B cell (primary cell): Measurements from ENCODE around the gene CRYBG3. TPM values are rescaled to one million over a fixed set of nuclear protein-coding genes. Genes with fewer than 3 reads are reported as not detected.

Source experiments
- ATAC-seq: fragments of 200-7000 bp; cut with Tn5 transposase; one replicate; pipeline ENCODE4 v1.10.0; 2021; ENCODE audit warnings: low read depth, mild to moderate bottlenecking, moderate number of reproducible peaks, moderate library complexity
- CTCF ChIA-PET: fragments of 350-600 bp; sonication (Branson Sonifier 250); formaldehyde crosslinking; loops from one replicate; lab custom pipeline; 2021; ENCODE audit warnings: antibody characterized with exemption, inconsistent platforms; lab: Charles Lee
- POLR2A ChIA-PET: fragments of 350-600 bp; sonication (Branson Sonifier 250); formaldehyde crosslinking; loops from one replicate; lab custom pipeline; 2021; ENCODE audit warnings: antibody characterized with exemption; lab: Charles Lee
- DNase-seq: peaks from one replicate; pipeline ENCODE4 v3.0.0; 2013
- H2AFZ ChIP-seq: 2 replicates; pipeline ENCODE4 v1.6.1; 2012; ENCODE audit warnings: mild to moderate bottlenecking, low read depth, low read length; ENCODE audit not compliant: insufficient read depth, poor library complexity, severe bottlenecking
- H3K27ac ChIP-seq, 2 donors: 1 replicate in 1 of 2; 2 replicates in 1 of 2; pipeline ENCODE4 v1.5.1; 2012 to 2013; ENCODE audit warnings: low read length in 2 of 2, mild to moderate bottlenecking in 2 of 2, moderate library complexity in 1 of 2
- H3K27me3 ChIP-seq, 4 experiments: fragments of 200-600 bp in 1 of 4; sonication (generic) in 1 of 4; replicated peaks in 1 of 4; 1 replicate in 2 of 4; 2 replicates in 2 of 4; pipeline versions ENCODE4 v1.6.1 to v1.7.0; 2013 to 2016; ENCODE audit warnings: low read length in 3 of 4, mild to moderate bottlenecking in 2 of 4, mixed read lengths in 1 of 4, moderate library complexity in 1 of 4; ENCODE audit not compliant: insufficient read depth in 4 of 4, control insufficient read depth in 3 of 4; ENCODE audit errors: control extremely low read depth in 1 of 4
- H3K36me3 ChIP-seq, 2 experiments: replicated peaks in 1 of 2; 1 replicate in 1 of 2; 2 replicates in 1 of 2; pipeline versions ENCODE4 v1.6.1 to v1.7.1; 2013; ENCODE audit warnings: low read length in 1 of 2; ENCODE audit not compliant: insufficient read depth in 2 of 2, control insufficient read depth in 1 of 2; ENCODE audit errors: control extremely low read depth in 1 of 2, extremely low read depth in 1 of 2
- H3K4me1 ChIP-seq, 2 donors: fragments of 200-600 bp in 1 of 2; sonication (generic) in 1 of 2; 1 replicate in 1 of 2; 2 replicates in 1 of 2; pipeline versions ENCODE4 v1.5.1 to v1.6.1; 2013 to 2017; ENCODE audit warnings: low read length in 2 of 2; ENCODE audit not compliant: control insufficient read depth in 2 of 2, insufficient read depth in 2 of 2
- H3K4me2 ChIP-seq: replicated peaks from 2 replicates; pipeline ENCODE3; 2012; ENCODE audit warnings: mild to moderate bottlenecking, low read depth, low read length; ENCODE audit not compliant: poor library complexity, severe bottlenecking
- H3K4me3 ChIP-seq, 5 experiments: fragments of 200-600 bp in 1 of 5; sonication (generic) in 1 of 5; 1 replicate in 3 of 5; 2 replicates in 2 of 5; pipeline versions ENCODE4 v1.5.1 to v1.7.0; 2011 to 2016; ENCODE audit warnings: low read length in 4 of 5, mild to moderate bottlenecking in 4 of 5, low read depth in 2 of 5, control low read depth in 1 of 5, moderate library complexity in 1 of 5; ENCODE audit not compliant: insufficient read depth in 1 of 5; ENCODE audit errors: control extremely low read depth in 1 of 5, extremely low read depth in 1 of 5
- H3K79me2 ChIP-seq: fragments of 200-600 bp; sonication (generic); one replicate; pipeline ENCODE4 v1.6.0; 2016; ENCODE audit warnings: low read length; ENCODE audit not compliant: control insufficient read depth, insufficient read depth
- H3K9ac ChIP-seq: fragments of 200-600 bp; sonication (generic); 2 replicates; pipeline ENCODE4 v1.6.1; 2017; ENCODE audit warnings: mild to moderate bottlenecking, low read length, moderate library complexity
- H3K9me3 ChIP-seq, 3 donors: one replicate each; pipeline versions ENCODE4 v1.6.1 to v1.7.1; 2013; ENCODE audit warnings: low read length in 2 of 3; ENCODE audit not compliant: control insufficient read depth in 2 of 3, insufficient read depth in 1 of 3; ENCODE audit errors: control extremely low read depth in 1 of 3
- H4K20me1 ChIP-seq: 2 replicates; pipeline ENCODE4 v1.6.0; 2012; ENCODE audit warnings: mild to moderate bottlenecking, low read length; ENCODE audit not compliant: insufficient read depth, control insufficient read depth, poor library complexity, severe bottlenecking
- H3K27ac Mint-ChIP-seq: one replicate; pipeline ENCODE4 v1.8.0; 2021; ENCODE audit warnings: mixed read lengths
- H3K27me3 Mint-ChIP-seq: one replicate; pipeline ENCODE4 v1.8.0; 2021; ENCODE audit warnings: mixed read lengths
- H3K4me1 Mint-ChIP-seq: one replicate; pipeline ENCODE4 v1.8.0; 2021; ENCODE audit warnings: mixed read lengths
- H3K4me3 Mint-ChIP-seq: one replicate; pipeline ENCODE4 v1.8.0; 2021; ENCODE audit warnings: mixed read lengths
- H3K9me3 Mint-ChIP-seq: one replicate; pipeline ENCODE4 v1.8.0; 2022; ENCODE audit warnings: mixed read lengths; ENCODE audit not compliant: insufficient read depth
- CTCF ChIP-seq: fragments of 200-600 bp; IDR thresholded peaks from one replicate; pipeline ENCODE4 v1.8.0; 2022; ENCODE audit warnings: antibody characterized with exemption, mild to moderate bottlenecking
- EZH2 ChIP-seq: IDR thresholded peaks from 2 replicates; pipeline ENCODE4 v1.6.1; 2012; ENCODE audit warnings: borderline replicate concordance, low read depth, mild to moderate bottlenecking, moderate library complexity, low read length; ENCODE audit not compliant: insufficient read depth, poor library complexity, severe bottlenecking
- WGBS: methylation state at CpG from one replicate; pipeline ENCODE4 v1.1.5; 2013; ENCODE audit warnings: missing lambda C conversion rate; ENCODE audit not compliant: insufficient coverage; 5-methylcytosine and 5-hydroxymethylcytosine counted together
- intact Hi-C: fragments of 100-400 bp; cut with micrococcal nuclease; formaldehyde crosslinking; loops from one replicate; pipeline ENCODE4 v1.10.0; 2022
- polyA plus RNA-seq: library from polyadenylated mRNA; depleted of rRNA; stranded (reverse); fragments of >200 nt; gene quantifications from 2 replicates; pipeline ENCODE4 v1.2.3, GENCODE V29; 2012
- total RNA-seq, 2 donors: library from RNA; stranded (reverse); fragments of 120-200 nt in 1 of 2; gene quantifications; 1 replicate in 1 of 2; 2 replicates in 1 of 2; pipeline versions ENCODE4 v1.2.3 to v1.2.4, GENCODE V29; 2013 to 2022

CRYBG3 gene
- total and polyA plus RNA-seq, 2 donors (not counting 1 experiment from before 2014, with no cell fraction given), result 2.2 to 3.0 TPM

GRCh38 chr3:97885931-97886824, 64.4 kb downstream of the CRYBG3 start:
- Histone ChIP-seq H3K4me2 (no peak overlapping the region), H3K27ac (no peak overlapping the region), H3K4me1 (no peaks in the 10 kb centered on the region), H3K4me3 (no peak overlapping the region), H3K79me2 (no peaks in the 10 kb centered on the region), H3K27me3 (no peaks in the 10 kb centered on the region), H3K9ac (no peak overlapping the region), H2AFZ (no peak overlapping the region), H4K20me1 (no peaks in the 10 kb centered on the region), H3K36me3 (peaks cover 0 to 3% of the 10 kb centered on the region in 2 experiments), H3K9me3 (no peaks in the 10 kb centered on the region)
- no peak for ATAC-seq
- intact Hi-C loops, result no loop called here
- POLR2A ChIA-PET, result no interaction called here
- CTCF ChIA-PET, result no interaction called here
- H3K27ac Mint-ChIP-seq, result no peak overlapping the region
- H3K4me1 Mint-ChIP-seq, result no peaks in the 10 kb centered on the region
- WGBS, result no CpG with 5 or more reads among the region's 3 CpGs
- no peak for TF ChIP-seq EZH2
- no peak for TF ChIP-seq CTCF
- no peak overlapping the region for H3K4me3 Mint-ChIP-seq
- H3K27me3 Mint-ChIP-seq, result no peaks in the 10 kb centered on the region
- H3K9me3 Mint-ChIP-seq, result no peaks in the 10 kb centered on the region
- no peak for DNase-seq

GRCh38 chr3:97889814-97890213, 68.0 kb downstream of the CRYBG3 start:
- no peak for ATAC-seq

More at GRCh38 chr3:97889814-97890213, 68.0 kb downstream of the CRYBG3 start:
- Histone ChIP-seq H3K4me1 (peaks cover under 1% of the 10 kb centered on the region in 2 donors), H3K4me2 (no peak overlapping the region), H4K20me1 (no peaks in the 10 kb centered on the region), H3K9ac (no peak overlapping the region), H2AFZ (no peak overlapping the region), H3K36me3 (peaks cover 0 to 3% of the 10 kb centered on the region in 2 experiments), H3K79me2 (no peaks in the 10 kb centered on the region), H3K27me3 (no peaks in the 10 kb centered on the region), H3K4me3 (no peak overlapping the region), H3K9me3 (no peaks in the 10 kb centered on the region), H3K27ac (no peak overlapping the region)
- POLR2A ChIA-PET, result no interaction called here
- no peak for DNase-seq
- no peak for TF ChIP-seq EZH2
- TF ChIP-seq CTCF, result no peak
- H3K9me3 Mint-ChIP-seq, result no peaks in the 10 kb centered on the region
- intact Hi-C loops, result no loop called here
- no peak overlapping the region for H3K4me3 Mint-ChIP-seq
- H3K4me1 Mint-ChIP-seq, result no peaks in the 10 kb centered on the region
- 100% methylated on average over 2 of the region's 3 CpGs for WGBS
- CTCF ChIA-PET, result no interaction called here
- no peak overlapping the region for H3K27ac Mint-ChIP-seq
- no peaks in the 10 kb centered on the region for H3K27me3 Mint-ChIP-seq
